ENCODE results near the gene RBFOX2. TPM values are rescaled to one million over a fixed set of nuclear protein-coding genes. Genes with fewer than 3 reads are reported as not detected.

The RBFOX2 gene
- total RNA-seq, 1 donor from 2014 or later, result 164 TPM

- Mint-ChIP-seq H3K27ac (no peak overlapping the region), H3K27me3 (no peaks in the 10 kb centered on the region), H3K9me3 (no peaks in the 10 kb centered on the region), H3K4me1 (ENCODE audit: unreplicated experiment) (peaks cover 40% of the 10 kb centered on the region), H3K36me3 (peaks cover 11% of the 10 kb centered on the region), H3K4me3 (no peak overlapping the region)
- TF ChIP-seq CTCF (conservative IDR thresholded peaks at IDR 0.05), result no peak
- DNase-seq (ENCODE audit: extremely low spot score, unreplicated experiment), result no peak
These were observed 142.3 kb downstream of the RBFOX2 start for GRCh38 chr22:35886309-35886708.

- Mint-ChIP-seq H3K4me1 (ENCODE audit: unreplicated experiment) (peaks cover 49% of the 10 kb centered on the region), H3K27me3 (no peaks in the 10 kb centered on the region), H3K27ac (no peak overlapping the region), H3K9me3 (no peaks in the 10 kb centered on the region), H3K4me3 (no peak overlapping the region), H3K36me3 (peaks cover 11% of the 10 kb centered on the region)
- no peak for TF ChIP-seq CTCF (conservative IDR thresholded peaks at IDR 0.05)
- DNase-seq (ENCODE audit: extremely low spot score, unreplicated experiment), result no peak
These were observed 144.1 kb downstream of the RBFOX2 start for GRCh38 chr22:35884529-35884928.

- no peak overlapping the region for H3K4me3 Mint-ChIP-seq
- H3K36me3 Mint-ChIP-seq, result peaks cover 6% of the 10 kb centered on the region
- H3K4me1 Mint-ChIP-seq (ENCODE audit: unreplicated experiment), result peaks cover 49% of the 10 kb centered on the region
- no peaks in the 10 kb centered on the region for H3K9me3 Mint-ChIP-seq
- H3K27me3 Mint-ChIP-seq, result no peaks in the 10 kb centered on the region
- H3K27ac Mint-ChIP-seq, result no peak overlapping the region
- no peak for DNase-seq (ENCODE audit: extremely low spot score, unreplicated experiment)
- no peak for TF ChIP-seq CTCF (conservative IDR thresholded peaks at IDR 0.05)
These were observed 145.5 kb downstream of the RBFOX2 start for GRCh38 chr22:35883031-35883620.

GRCh38 chr22:35882211-35883030, 146.2 kb downstream of the RBFOX2 start:
- H3K27me3 Mint-ChIP-seq, result no peaks in the 10 kb centered on the region
- no peak for DNase-seq (ENCODE audit: extremely low spot score, unreplicated experiment)
- no peak for TF ChIP-seq CTCF (conservative IDR thresholded peaks at IDR 0.05)
- H3K4me1 Mint-ChIP-seq (ENCODE audit: unreplicated experiment), result peaks cover 47% of the 10 kb centered on the region
- H3K9me3 Mint-ChIP-seq, result no peaks in the 10 kb centered on the region
- peaks cover 3% of the 10 kb centered on the region for H3K36me3 Mint-ChIP-seq
- no peak overlapping the region for H3K4me3 Mint-ChIP-seq
- no peak overlapping the region for H3K27ac Mint-ChIP-seq

GRCh38 chr22:35879351-35879750, 149.3 kb downstream of the RBFOX2 start:
- no peak for DNase-seq (ENCODE audit: extremely low spot score, unreplicated experiment)
- H3K36me3 Mint-ChIP-seq, result peaks cover under 1% of the 10 kb centered on the region
- no peaks in the 10 kb centered on the region for H3K27me3 Mint-ChIP-seq
- TF ChIP-seq CTCF (conservative IDR thresholded peaks at IDR 0.05), result no peak
- H3K27ac Mint-ChIP-seq, result no peak overlapping the region
- no peak overlapping the region for H3K4me3 Mint-ChIP-seq
- peaks cover 45% of the 10 kb centered on the region for H3K4me1 Mint-ChIP-seq (ENCODE audit: unreplicated experiment)
- H3K9me3 Mint-ChIP-seq, result peaks cover under 1% of the 10 kb centered on the region
